Neural cell (in vitro differentiated cells): ENCODE data around the gene NPTN. TPM values are rescaled to one million over a fixed set of nuclear protein-coding genes. Genes with fewer than 3 reads are reported as not detected.
"Not testable (repeated sequence)": the region's sequence is repeated elsewhere in the genome, so short reads cannot be mapped to it uniquely, and the experiment has no call there.

Experiments
- H2AFZ ChIP-seq: fragments of 200-600, 300-800 bp; sonication (generic), shearing (Covaris generic); 2 replicates; pipeline ENCODE4 v1.6.0; 2014; ENCODE audit warnings: low read depth, mild to moderate bottlenecking, antibody characterized with exemption, low read length, moderate library complexity
- H3F3A ChIP-seq: fragments of 200-600 bp; shearing (Covaris generic); 2 replicates; pipeline ENCODE4 v1.6.1; 2016; ENCODE audit warnings: mild to moderate bottlenecking, moderate library complexity, mixed read lengths, antibody characterized with exemption, low read length; ENCODE audit not compliant: insufficient read depth, poor library complexity, severe bottlenecking
- H3K27ac ChIP-seq: fragments of 200-600, 300-800 bp; sonication (generic), shearing (Covaris generic); 2 replicates; pipeline ENCODE4 v1.5.1; 2014; ENCODE audit warnings: mild to moderate bottlenecking, low read length, moderate library complexity
- H3K27me3 ChIP-seq: fragments of 300-800, 200-600 bp; sonication (generic), shearing (Covaris generic); 2 replicates; pipeline ENCODE4 v1.6.0; 2014; ENCODE audit warnings: mild to moderate bottlenecking, low read depth, low read length, moderate library complexity; ENCODE audit not compliant: insufficient read depth
- H3K36me3 ChIP-seq: fragments of 300-800, 200-600 bp; sonication (generic), shearing (Covaris generic); 2 replicates; pipeline ENCODE4 v1.5.1; 2014; ENCODE audit warnings: mild to moderate bottlenecking, antibody characterized with exemption, low read length, moderate library complexity; ENCODE audit not compliant: insufficient read depth
- H3K4me2 ChIP-seq: fragments of 300-800, 200-600 bp; sonication (generic), shearing (Covaris generic); 2 replicates; pipeline ENCODE4 v1.6.0; 2014; ENCODE audit warnings: mild to moderate bottlenecking, low read length
- H3K4me3 ChIP-seq: fragments of 300-800, 200-600 bp; sonication (generic), shearing (Covaris generic); 2 replicates; pipeline ENCODE4 v1.5.1; 2014; ENCODE audit warnings: mild to moderate bottlenecking, low read length, moderate library complexity
- H3K79me2 ChIP-seq: fragments of 200-600 bp; shearing (Covaris generic); replicated peaks from 2 replicates; pipeline ENCODE4 v1.6.0; 2014; ENCODE audit warnings: mild to moderate bottlenecking, low read length, moderate library complexity; ENCODE audit not compliant: insufficient read depth
- H3K9ac ChIP-seq: fragments of 300-800, 200-600 bp; sonication (generic), shearing (Covaris generic); 2 replicates; pipeline ENCODE4 v1.6.1; 2016; ENCODE audit warnings: mild to moderate bottlenecking, low read length, mixed read lengths
- H3K9me2 ChIP-seq: fragments of 200-600 bp; shearing (Covaris generic); 2 replicates; pipeline ENCODE4 v1.6.1; 2016; ENCODE audit warnings: mild to moderate bottlenecking, low read length, mixed read lengths; ENCODE audit not compliant: insufficient read depth
- H3K9me3 ChIP-seq: fragments of 200-600, 300-800 bp; sonication (generic), shearing (Covaris generic); 2 replicates; pipeline ENCODE4 v1.6.1; 2016; ENCODE audit warnings: mild to moderate bottlenecking, mixed run types, low read length, moderate library complexity, mixed read lengths
- H4K20me1 ChIP-seq: fragments of 200-600 bp; shearing (Covaris generic); 2 replicates; pipeline ENCODE4 v1.6.1; 2016; ENCODE audit warnings: mild to moderate bottlenecking, mixed run types; ENCODE audit not compliant: insufficient read depth
- CTCF ChIP-seq: fragments of 450-650 bp; IDR thresholded peaks from 2 replicates; pipeline ENCODE4 v1.5.1; 2014; ENCODE audit warnings: antibody characterized with exemption, mild to moderate bottlenecking, moderate library complexity; ENCODE audit not compliant: poor library complexity, severe bottlenecking
- EP300 ChIP-seq: fragments of 450-650 bp; conservative IDR thresholded peaks from 2 replicates; pipeline ENCODE4 v1.6.1; 2014; ENCODE audit warnings: antibody characterized with exemption, mild to moderate bottlenecking, moderate library complexity; ENCODE audit not compliant: poor library complexity, severe bottlenecking
- EZH2 ChIP-seq: fragments of 200-600, 300-800 bp; shearing (Covaris generic), sonication (generic); IDR thresholded peaks from 2 replicates; pipeline ENCODE4 v1.6.1; 2014; ENCODE audit warnings: antibody characterized with exemption, low read length, borderline replicate concordance, mild to moderate bottlenecking; ENCODE audit not compliant: insufficient read depth, poor library complexity, severe bottlenecking
- MXI1 ChIP-seq: fragments of 450-650 bp; conservative IDR thresholded peaks from 2 replicates; pipeline ENCODE4 v1.6.1; 2014; ENCODE audit warnings: antibody characterized with exemption, mild to moderate bottlenecking; ENCODE audit not compliant: poor library complexity, severe bottlenecking
- POLR2AphosphoS5 ChIP-seq: IDR thresholded peaks from 2 replicates; pipeline ENCODE4 v1.6.1; 2012
- RAD21 ChIP-seq: fragments of 450-650 bp; conservative IDR thresholded peaks from 2 replicates; pipeline ENCODE4 v1.6.1; 2014; ENCODE audit warnings: antibody characterized with exemption, mild to moderate bottlenecking, moderate library complexity
- REST ChIP-seq: IDR thresholded peaks from 2 replicates; pipeline ENCODE4 v1.6.1; 2012; ENCODE audit warnings: borderline replicate concordance
- SMC3 ChIP-seq: fragments of 450-650 bp; conservative IDR thresholded peaks from 2 replicates; pipeline ENCODE4 v1.6.1; 2014; ENCODE audit warnings: antibody characterized with exemption, mild to moderate bottlenecking, moderate library complexity; ENCODE audit not compliant: poor library complexity
- TAF1 ChIP-seq: IDR thresholded peaks from 2 replicates; pipeline ENCODE4 v1.6.1; 2012; ENCODE audit warnings: low read depth
- polyA plus RNA-seq: library from polyadenylated mRNA; depleted of rRNA; stranded (reverse); fragments of >200 nt; gene quantifications from 2 replicates; pipeline ENCODE4 v1.2.3, GENCODE V29; 2014

NPTN gene
- polyA plus RNA-seq, 1 donor from 2014 or later, result 237 TPM

DNA sequence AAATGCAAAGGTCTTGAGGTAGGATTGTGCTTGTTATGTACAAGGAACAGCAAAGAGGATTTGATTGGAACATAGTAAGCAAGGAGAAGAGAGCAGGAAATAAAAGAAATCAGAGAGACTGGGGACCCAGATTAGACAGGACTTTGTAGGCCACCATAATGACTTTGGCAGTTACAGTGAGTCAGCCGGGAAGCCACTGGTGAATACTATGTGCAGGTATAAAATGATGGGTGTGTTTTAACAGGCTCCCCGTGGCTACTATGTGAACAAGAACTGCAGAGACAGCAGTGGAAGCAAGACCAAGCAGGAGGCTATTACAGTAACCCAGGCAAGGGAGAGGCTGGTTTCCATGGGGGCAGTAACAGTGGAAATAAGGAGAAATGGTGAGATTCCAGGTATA lies 55.2 kb downstream of the NPTN start:
- Histone ChIP-seq H3K9ac (no peak overlapping the region), H3K79me2 (no peaks in the 10 kb centered on the region), H3K27ac (no peak overlapping the region), H3K4me2 (no peak overlapping the region), H3K27me3 (no peaks in the 10 kb centered on the region), H3K4me3 (no peak overlapping the region), H3F3A (no peaks in the 10 kb centered on the region), H3K36me3 (peaks cover 8% of the 10 kb centered on the region), H2AFZ (no peak overlapping the region), H4K20me1 (no peaks in the 10 kb centered on the region), H3K9me2 (no peaks in the 10 kb centered on the region), H3K9me3 (no peaks in the 10 kb centered on the region)
- TF ChIP-seq REST, result no peak
- TF ChIP-seq RAD21, result no peak
- TF ChIP-seq TAF1, result no peak
- no peak for TF ChIP-seq MXI1
- no peak for TF ChIP-seq SMC3
- no peak for TF ChIP-seq CTCF
- no peak for TF ChIP-seq EP300
- TF ChIP-seq EZH2, result no peak
- TF ChIP-seq POLR2AphosphoS5, result no peak

GRCh38 chr15:73577593-73577992 lies 55.6 kb downstream of the NPTN start:
- not testable (repeated sequence) for H3K79me2 ChIP-seq

GRCh38 chr15:73575636-73576247 lies 57.4 kb downstream of the NPTN start:
- Histone ChIP-seq H3K27me3 (no peaks in the 10 kb centered on the region), H3K4me3 (no peak overlapping the region), H3K9me2 (no peaks in the 10 kb centered on the region), H3F3A (no peaks in the 10 kb centered on the region), H4K20me1 (no peaks in the 10 kb centered on the region), H3K27ac (no peak overlapping the region), H3K9ac (no peak overlapping the region), H3K79me2 (no peaks in the 10 kb centered on the region), H3K36me3 (peaks cover 13% of the 10 kb centered on the region), H3K4me2 (no peak overlapping the region), H2AFZ (no peak overlapping the region), H3K9me3 (no peaks in the 10 kb centered on the region)
- no peak for TF ChIP-seq CTCF
- TF ChIP-seq POLR2AphosphoS5, result no peak
- TF ChIP-seq EZH2, result no peak
- no peak for TF ChIP-seq RAD21
- TF ChIP-seq MXI1, result no peak
- TF ChIP-seq EP300, result no peak

More at GRCh38 chr15:73577593-73577992, 55.6 kb downstream of the NPTN start:
- not testable (repeated sequence) for H3K4me2 ChIP-seq, H3K9me3 ChIP-seq, H3K9ac ChIP-seq, H3K27me3 ChIP-seq, H3K36me3 ChIP-seq, H3K4me3 ChIP-seq, H3K27ac ChIP-seq, H3F3A ChIP-seq, H4K20me1 ChIP-seq, H3K9me2 ChIP-seq, H2AFZ ChIP-seq
